HPDE6-E6E7 (cell line): ENCODE results near the gene GPALPP1.
"Not testable (repeated sequence)": the region's sequence is repeated elsewhere in the genome, so short reads cannot be mapped to it uniquely, and the experiment has no call there.

ENCODE experiments used
- DNase-seq: peaks from one replicate; pipeline ENCODE4 v3.0.0; 2011; ENCODE audit warnings: missing footprints; ENCODE audit errors: extremely low spot score

GPALPP1 gene, protein sequence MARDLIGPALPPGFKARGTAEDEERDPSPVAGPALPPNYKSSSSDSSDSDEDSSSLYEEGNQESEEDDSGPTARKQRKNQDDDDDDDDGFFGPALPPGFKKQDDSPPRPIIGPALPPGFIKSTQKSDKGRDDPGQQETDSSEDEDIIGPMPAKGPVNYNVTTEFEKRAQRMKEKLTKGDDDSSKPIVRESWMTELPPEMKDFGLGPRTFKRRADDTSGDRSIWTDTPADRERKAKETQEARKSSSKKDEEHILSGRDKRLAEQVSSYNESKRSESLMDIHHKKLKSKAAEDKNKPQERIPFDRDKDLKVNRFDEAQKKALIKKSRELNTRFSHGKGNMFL

DNA sequence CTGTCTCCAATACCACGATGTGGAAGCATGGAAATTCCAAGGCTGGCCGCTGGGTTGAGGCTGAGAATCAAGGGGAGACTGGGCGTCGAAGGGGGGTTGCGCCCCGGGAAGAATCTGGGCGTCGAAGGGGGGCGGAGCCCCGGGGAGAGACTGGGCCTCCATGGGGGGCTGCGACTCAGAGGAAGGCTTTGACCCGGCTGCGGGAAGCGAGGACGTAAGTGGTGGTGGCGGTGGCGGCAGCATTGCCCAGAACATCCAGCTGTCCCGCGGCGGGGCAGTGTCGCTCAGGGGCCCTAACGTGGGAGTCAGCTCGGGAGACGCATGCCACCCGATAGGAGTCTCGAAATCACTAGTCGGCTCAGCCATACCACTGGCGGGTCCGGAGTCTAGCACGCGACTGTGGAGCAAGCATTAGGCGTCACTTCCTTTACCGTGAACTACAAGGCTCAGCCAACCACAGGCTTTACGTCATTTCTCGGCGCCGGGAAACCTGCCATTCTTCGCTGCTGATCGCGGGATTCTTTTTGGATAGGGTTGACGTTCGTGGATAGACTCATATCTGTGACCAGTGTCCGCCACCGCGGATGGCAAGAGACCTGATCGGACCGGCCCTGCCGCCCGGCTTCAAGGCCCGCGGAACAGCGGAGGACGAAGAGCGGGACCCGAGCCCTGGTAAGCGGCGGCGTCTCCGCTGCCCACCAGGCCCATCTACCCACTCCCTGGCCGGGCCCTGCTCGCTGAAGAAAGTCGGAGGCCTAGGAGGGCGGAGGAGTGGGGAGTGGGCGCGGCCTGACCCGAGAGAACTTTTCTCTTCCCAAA is at the start of gene GPALPP1, which contains the start of gene NUFIP1:
Gene GPALPP1, plus strand, starts transcription at position 468 of the 819 bp plus-strand sequence. Its CDS starts 117 bp downstream, at position 585.
Gene NUFIP1, minus strand, starts transcription at position 401 of the 819 bp plus-strand sequence. Its CDS starts 35 bp downstream, at position 366.
- DNase-seq = peak; percentile 67

DNA sequence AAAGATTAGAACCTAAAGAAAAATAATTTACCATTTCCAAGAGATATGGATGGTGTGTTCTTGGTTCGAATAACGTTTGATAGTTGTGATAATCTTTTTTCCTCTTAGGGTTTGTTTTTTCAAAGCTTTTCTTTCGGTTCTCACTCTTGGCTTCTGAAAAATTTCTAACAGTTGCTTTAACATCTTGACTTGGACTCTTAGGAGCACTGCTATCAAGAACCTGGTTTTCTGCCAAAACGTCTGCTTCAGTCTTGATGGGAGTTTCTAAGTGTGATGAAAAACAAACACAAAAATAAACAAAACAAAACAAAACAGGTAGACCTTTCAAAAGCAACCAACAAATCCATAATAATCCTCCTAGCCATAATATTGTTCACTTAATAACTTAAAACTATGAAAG is 45.9 kb upstream of the GPALPP1 start:
- not testable (repeated sequence) for DNase-seq

DNA sequence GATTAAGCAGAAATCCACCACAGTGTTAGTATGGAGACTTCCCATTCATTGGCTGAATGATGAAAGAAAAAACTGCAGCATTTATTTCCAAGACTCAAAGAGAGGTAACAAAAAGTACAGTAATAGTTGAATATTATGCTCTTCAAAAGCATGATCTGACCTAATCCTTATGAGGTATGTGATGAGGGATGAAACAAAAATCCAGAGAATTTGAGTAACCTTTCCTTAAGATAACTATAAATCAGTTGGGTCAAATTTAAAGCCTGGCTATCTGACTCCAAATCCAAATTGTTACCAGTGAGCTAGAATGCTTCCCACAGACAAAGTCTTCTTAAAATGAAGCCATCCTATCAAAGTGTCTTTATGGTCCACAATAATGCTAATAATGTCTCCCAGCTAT is 38.2 kb upstream of the GPALPP1 start:
- no peak for DNase-seq

DNA sequence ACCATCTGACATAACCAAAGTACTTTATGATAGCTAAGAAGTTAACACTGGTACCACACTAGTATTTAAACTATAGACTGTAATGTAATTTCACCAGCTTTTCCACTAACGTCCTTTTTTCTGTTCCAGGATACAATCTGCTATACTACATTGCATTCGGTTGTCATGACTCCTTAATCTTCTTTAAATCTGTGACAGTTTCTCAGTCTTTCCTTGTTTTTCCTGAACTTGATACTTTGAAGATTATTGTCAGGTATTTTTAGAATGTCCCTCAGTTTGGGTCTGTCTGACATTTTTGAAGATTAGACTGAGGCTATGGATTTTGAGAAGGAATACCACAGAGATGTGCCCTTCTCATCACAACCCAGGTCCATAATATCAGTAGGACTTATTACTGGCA is 36.7 kb upstream of the GPALPP1 start:
- DNase-seq = no peak

DNA sequence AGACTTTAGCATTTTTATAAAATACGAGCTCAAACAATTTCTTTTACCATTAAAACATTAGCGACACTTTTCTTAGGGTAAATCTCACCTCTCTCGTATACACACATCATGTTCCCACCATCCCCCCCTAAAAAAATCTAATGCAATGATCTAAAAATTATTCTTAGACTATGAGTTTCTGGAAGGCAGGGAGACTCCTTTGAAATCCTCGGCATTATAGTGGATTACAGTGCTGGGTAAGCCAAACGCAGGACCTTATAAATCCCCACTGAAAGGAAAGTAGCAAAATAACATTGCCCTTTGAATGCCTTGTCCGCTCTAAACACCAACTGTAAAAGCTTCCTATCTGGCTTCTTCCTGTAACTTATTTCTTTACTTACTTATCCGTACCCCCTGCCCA is 35.1 kb upstream of the GPALPP1 start:
- DNase-seq = no peak

DNA sequence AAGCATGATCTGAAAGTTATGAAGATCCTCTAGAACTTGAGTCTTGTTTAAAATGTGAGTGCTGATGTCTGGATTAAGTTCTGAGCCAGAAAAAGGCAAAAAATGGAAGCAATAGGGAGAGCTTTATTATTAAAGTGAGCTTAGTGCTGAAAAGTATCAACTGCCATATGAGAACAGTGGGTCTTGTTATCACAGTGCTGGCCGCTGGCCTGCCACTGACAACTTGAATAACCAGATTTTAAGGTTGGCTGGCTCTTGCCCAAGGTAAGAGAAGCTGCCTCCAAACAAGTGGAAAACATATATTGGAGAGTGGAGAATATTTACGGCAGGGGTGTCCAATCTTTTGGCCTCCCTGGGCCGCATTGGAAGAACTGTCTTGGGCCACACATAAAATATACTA is 33.9 kb upstream of the GPALPP1 start:
- no peak for DNase-seq

DNA sequence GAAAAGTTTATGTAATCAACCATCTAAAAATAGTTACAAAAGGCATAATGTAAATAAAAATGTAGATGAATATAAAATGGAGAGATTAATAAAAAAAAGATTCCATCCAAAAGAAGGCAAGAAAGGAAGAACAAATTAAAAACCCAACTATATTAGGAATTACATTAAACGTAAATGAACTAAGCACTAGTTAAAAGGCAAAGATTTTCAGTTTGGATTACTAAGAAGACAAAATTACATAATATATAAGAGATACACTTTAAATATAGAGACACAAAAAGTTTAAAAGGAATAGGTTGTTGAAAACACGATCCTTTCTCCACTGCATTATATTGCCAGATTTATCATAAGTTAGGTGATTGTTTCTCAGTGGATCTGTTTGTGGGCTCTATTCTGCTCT is 27.3 kb upstream of the GPALPP1 start:
- DNase-seq = no peak

DNA sequence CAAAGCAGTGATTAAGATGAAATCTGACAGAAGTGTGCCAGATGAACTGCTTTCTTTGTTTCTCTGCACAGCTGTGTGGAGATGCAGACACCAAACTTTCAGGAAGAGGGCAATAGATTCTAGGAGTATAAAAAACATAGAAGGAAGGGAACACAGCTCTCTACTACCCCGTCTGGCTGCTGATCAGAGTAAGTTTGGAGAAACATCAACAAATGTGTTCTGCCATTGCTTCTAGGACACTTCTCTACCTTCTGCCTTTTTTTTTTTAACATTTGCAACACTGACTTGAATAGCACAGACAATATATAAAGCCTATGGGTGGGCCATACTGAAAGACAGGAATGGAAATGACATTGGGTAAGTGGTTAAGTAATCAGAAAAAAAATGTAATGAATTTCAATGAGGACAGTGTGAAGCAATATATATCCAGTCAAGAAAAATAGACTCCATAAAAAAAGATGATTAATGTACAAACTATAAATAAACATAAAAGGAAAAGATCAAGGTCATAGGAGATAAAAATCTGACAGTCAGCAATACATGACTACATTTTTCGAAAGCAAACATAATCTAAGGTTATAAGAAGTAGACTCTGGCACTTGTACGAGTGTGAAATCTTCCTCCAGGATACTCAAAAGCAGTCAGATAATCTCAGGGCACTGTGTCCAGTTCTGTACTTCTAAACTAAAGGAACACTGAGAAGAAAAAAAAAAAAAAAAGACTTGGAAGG is 21.5 kb upstream of the GPALPP1 start:
- DNase-seq = no peak

DNA sequence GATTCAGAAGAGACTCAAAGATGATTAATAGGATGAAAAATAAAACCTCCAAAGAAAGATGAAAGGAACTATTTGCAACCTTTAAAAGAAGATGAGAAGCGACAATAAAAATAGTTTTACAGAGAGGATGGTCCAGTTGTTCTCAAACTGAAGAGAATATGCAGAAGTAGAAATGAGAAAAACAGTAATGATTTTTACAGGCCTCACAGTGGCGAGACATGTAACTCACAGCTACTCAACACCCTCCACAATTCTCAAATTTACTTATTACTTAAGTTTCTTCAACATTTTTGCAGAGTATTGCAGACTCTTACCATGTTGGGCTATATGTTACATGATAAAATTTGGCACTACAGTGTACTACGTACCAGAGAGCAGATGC is 20.9 kb upstream of the GPALPP1 start:
- DNase-seq = no peak

DNA sequence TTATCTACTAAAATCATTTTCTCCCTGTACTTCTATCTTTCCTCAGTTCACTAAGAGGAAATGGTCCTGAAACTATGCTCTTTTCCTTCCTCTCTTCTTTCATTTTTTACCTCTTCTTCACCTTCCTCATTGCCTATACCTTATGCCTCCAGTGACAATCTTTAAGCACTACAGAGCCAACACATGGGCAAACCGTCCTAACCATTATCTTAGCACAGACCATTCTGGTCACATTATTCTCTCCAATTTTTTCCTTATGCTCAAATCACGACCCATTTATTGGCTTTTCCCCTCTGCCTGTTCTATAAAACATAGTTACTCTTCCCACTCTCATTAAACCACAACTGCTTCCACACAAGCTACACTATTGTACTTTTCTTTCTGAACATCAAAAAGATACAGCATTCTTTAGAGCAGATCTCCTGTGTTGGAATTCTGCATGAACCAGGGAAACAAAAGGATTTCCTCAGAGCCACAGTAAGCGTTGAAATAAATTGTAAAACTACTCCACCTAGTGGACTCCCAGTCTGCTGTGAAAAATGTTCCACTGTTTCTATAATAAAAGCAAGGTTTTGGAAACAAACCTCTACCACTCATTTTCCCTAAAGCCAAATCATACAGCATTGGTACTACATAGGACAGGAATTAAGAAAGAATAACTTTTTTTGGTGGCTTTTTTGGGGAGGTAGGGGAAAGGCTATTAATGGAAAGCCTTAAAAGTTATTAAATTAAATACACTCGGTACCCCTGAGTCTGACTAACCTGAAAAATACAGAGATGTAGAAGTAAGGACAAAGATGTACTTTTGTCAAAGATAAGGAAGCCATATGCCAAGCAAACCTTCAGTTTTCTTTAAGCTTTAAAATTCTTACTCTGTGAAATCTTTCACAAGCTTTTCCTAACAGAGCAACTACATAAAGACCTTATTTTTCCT is 19.5 kb upstream of the GPALPP1 start:
- peak; percentile 2 for DNase-seq

DNA sequence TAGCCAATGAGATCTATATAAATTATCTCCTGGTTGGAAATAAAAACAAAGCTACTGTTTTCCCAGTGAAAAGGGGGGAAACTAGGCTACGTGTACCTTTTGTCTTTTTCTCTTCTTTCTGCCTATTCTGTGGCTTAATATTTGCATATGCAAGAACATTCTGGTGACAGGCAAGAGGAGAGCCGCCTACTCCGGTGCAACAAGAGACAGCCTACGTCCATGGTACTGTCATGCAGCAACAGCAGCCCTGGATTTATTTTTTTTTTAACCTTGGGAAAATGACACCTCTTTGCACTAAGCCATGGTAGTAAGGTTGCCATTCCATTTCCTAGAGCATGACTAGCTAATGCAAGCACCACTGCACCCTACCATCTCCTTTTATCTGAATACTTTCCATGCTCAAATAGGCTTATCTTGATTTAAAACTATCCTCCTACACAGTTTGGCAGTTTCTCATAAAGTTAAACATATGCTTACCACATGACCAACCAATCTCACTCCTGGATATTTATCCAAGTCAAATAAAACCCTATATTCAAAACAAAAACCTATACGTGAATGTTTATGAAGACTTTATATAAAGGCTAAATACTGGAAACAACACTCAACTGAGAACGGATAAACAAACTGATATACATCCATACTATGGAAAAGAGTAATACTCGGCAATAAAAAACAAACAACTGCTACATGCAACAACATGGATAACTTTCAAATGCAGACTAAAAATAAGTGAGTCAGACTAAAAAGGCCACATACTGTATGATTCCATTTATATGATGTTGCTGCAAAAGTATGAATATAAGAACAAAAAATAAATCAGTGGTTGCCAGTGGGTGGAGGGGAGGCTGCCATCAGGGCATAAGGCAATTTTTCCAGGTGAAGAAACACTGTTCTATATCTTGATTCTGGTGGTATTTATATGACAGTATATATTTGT is 17.4 kb upstream of the GPALPP1 start:
- no peak for DNase-seq

DNA sequence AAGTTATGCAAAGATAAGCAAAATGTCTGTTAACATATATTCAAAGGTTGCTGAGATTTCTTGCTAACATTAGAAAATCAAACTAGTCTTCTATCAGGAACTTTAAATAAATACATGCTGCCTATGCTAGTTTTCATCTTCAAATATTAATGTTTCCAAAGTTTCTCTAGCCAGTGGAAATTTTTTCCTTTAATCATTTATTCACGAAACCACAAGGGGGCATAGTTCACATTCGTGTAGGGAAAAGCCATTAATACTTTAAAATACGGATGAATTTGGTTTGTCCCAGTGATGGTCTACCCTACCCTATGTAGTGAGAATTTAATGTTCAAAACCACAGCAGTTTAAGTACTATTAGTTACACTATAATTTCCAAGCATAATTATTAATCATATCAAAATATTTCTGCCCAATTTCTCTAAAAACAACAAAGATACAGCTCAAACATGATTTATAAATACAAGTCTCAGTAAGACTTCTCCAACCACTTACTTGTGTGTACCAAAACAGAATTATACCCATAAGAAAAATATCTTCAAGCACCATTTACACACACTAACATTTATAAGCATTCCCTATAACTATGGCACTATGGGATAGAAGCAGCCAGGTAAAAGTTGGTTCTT is 16.3 kb upstream of the GPALPP1 start:
- DNase-seq = no peak

DNA sequence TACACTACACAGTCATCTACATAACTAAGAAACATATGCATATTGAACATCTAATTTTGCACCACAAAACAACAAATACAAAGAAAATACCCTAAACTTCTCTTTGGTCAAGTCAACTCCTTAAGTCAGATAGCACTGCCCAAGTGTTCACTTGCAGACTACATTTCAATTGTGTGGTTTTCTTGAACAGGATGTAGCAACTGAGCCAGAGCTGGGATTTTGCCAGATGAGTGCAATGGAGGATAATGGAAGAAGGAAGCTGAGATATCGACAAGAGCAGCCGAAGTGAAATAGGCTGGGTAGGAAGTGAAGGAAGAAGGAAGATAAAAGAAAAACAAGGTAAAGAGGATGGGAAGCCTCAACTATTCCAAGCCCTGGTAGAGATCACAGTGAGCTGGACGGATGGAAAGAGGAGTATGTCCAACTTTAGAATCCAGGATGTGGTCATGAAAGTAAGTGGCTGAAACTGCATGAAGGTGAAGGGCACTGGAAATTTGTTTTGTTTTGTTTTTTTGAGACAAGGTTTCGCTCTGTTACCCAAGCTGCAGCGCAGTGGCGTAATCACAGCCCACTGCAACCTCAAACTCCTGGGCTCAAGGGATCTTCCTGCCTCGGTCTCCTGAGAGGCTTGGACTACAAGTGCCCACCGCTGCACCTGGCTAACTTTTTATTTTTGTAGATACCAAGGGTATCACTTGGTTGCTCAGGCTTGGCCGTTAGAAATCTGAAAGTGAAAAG is 15.1 kb upstream of the GPALPP1 start:
- no peak for DNase-seq

DNA sequence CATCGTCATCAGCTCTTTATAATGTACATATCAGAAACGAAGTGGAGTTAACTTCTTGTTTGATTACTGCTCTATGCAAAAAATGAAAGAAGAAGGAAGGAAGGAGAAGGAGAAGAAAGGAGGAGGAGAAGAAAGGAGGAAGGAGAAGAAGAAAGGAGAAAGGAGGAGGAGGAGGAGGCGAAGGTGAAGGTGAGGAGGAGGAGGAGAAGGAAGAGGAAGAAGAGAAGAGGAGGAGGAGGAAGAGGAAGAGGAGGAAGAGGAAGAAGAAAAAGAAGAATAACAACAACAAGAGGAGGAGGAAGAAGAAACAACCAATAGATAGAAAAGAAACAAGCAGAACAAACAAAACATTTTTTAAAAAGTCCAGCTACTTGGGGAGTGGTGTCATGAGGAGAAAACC is 13.1 kb upstream of the GPALPP1 start:
- no peak for DNase-seq

DNA sequence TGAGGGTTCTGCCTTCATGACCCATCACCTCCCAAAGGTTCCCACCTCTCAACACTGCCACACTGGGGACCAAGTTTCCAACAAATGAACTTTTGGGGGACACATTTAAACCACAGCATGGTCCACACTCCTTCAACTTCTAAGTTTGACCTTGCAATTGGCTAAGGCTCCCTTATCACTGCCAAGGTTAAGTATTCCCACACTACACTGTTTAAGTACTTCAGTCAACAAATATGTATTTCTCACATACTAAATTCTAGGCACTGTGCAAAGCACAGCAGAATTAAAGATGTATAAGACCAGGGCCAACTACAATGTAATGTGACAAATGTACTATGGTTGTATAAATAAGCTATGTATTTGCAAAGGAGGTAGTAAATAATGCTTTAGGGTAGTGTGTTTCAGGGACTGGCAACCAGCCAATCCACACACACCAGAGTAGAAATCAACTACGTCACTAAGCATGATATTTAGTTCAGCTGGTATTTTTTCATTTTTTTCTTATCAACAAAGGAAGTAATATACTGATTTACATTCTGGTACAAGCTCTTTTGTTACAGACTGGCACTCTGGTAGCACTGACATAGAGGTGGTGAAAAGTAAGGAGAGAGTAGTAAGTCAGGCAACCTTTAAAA is 12.3 kb upstream of the GPALPP1 start:
- no peak for DNase-seq

DNA sequence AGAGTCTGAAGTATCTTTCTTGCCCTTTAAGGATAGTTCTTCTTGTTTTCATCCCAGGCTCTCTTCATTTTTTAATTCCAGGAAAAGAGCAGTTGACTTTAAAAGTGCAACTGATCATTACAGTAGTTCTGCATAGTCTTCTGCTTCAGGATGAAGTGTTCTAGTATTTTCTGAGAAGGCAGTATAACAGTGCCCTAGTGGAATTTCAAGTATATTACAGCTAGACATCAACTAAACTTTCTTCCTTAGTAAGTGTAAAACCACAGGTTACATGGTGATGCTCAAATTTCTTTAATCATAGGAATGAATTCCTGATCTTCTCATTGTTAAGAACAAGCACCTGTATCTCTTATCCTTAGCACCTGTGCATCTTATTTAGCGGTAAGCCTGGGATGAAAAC is 11.0 kb upstream of the GPALPP1 start:
- no peak for DNase-seq

DNA sequence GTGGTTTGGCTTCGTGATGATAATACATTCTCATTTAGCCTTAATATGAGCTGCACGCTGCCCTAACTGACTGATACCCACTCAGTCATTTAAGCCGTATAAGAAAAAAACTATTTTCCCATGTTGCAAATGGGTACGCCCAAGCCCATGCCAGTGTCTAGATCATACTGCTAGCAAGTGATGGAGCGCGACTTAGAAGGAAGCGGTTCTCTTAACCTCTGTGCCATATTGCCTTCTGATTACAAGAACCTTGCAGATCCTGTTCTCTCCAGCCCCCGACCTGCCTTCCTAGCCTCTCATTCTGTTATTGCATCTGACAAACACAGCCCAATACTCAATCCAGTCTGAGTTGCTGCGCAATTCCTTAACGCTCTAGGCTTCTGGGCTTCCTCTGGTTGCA is 603 bp downstream of the GPALPP1 start:
- DNase-seq = no peak

DNA sequence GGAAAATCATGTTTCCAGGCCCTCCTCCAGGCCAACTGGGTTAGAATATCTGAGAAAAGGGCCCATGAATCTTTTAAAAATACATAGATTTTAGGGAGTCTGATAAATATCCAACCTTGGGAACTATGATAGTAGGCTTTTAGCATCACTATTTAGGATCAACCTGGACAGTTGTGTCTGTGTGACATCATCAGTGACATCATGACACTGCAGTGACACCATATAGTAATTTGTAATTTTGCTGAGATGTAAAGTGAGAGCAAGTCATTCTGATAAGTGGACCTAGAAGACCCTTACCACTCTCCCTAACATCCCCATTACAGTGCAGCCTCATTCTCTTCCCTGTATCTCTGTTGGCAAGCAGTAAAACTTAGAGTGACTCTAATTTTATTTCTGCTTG is 14.1 kb downstream of the GPALPP1 start:
- no peak for DNase-seq
